ENCODE measurements around the gene ITGB6. TPM values are rescaled to one million over a fixed set of nuclear protein-coding genes. Genes with fewer than 3 reads are reported as not detected.

The ITGB6 gene
- total and polyA plus RNA-seq, 7 donors, result 2.1 to 24.3 (median 4.8) TPM

DNA sequence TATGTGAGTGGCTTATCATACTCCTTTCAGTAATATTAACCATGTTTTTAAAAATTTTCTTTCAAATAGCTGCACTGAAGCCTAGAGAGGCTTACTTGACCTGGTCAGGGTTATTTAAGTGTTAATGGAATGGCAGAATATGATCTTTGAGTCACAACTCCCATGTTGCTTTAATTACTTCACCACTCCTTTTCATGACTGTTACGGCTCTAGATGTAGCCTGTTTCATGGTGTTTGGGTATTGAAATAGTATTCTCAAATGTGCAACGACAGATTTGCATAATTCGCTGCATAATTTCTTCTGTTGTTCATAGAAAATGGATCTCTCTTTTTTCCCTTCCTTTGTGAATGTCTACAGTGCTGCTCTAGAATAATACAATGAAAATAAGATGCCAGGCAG lies 86.1 kb downstream of the ITGB6 start:
- Histone ChIP-seq H3K27me3 (ENCODE audit: insufficient read depth in 3 of 3, low read length in 2 of 3) (no peaks in the 10 kb centered on the region), H3K27ac (no peak overlapping the region), H3K36me3 (ENCODE audit: insufficient read depth in 1 of 2, low read depth in 1 of 2) (no peaks in the 10 kb centered on the region), H3K4me1 (peaks cover 4% of the 10 kb centered on the region), H3K4me3 (no peak overlapping the region), H3K9me3 (no peaks in the 10 kb centered on the region)
- TF ChIP-seq, protein P1, sequence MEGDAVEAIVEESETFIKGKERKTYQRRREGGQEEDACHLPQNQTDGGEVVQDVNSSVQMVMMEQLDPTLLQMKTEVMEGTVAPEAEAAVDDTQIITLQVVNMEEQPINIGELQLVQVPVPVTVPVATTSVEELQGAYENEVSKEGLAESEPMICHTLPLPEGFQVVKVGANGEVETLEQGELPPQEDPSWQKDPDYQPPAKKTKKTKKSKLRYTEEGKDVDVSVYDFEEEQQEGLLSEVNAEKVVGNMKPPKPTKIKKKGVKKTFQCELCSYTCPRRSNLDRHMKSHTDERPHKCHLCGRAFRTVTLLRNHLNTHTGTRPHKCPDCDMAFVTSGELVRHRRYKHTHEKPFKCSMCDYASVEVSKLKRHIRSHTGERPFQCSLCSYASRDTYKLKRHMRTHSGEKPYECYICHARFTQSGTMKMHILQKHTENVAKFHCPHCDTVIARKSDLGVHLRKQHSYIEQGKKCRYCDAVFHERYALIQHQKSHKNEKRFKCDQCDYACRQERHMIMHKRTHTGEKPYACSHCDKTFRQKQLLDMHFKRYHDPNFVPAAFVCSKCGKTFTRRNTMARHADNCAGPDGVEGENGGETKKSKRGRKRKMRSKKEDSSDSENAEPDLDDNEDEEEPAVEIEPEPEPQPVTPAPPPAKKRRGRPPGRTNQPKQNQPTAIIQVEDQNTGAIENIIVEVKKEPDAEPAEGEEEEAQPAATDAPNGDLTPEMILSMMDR (IDR thresholded peaks at IDR 0.05), result no peak
- DNase-seq, result no peak
- intact Hi-C loops (cut with DNase I), result loop anchor here in 1 of 2 donors (5.0 kb wide), 1 partner anchor 158 kb away; no protein-coding TSS in a partner anchor
- WGBS, 3 donors, result 84 to 88% (median 87%) methylated on average over 3 of the region's 3 CpGs
- no peak for ATAC-seq

DNA sequence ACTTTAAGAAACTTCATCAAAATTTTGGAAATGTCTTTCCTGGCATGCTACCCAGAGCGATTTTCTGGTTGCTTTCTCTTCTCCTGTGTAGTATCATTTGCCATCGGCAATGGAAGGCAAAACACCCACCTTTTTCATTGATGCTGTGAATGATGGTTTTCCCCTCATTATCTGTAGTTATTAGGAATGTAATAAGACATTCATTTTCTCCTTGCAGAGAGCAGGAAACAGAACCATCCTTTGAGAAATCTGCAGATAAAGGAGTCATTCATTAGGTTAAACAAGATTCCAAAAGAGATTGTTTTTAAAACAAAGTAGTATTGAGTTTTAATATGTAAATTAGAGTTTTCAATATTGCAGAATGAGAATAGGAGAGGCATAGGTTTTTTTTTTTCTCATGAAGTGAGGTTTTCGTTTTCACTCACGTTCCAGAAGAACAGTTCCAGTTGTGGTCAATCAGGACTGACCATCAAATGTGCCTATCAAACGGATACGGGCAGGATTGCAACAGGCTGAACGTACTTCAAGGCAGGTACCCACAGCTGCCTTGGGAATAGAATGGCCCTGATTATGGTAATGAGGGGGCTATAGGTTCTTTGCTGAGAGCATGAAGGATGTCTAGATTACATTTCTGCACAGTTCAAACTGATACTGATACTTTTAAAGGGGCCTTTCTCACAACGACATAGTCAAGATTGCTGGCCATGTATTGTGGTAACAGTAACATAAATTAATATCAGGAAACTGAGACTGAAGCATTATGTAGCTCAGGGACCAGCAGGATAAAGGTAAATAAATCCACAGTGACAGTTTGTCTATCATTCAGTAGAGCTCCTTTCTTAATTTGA lies 87.9 kb downstream of the ITGB6 start:
- intact Hi-C loops (cut with DNase I), result loop anchor here in 1 of 2 donors (5.0 kb wide), 1 partner anchor 160 kb away; no protein-coding TSS in a partner anchor
- peaks cover 0 to 10% of the 10 kb centered on the region in 2 donors for H3K36me3 ChIP-seq (ENCODE audit: insufficient read depth in 1 of 2, low read depth in 1 of 2)
- WGBS, 3 donors, result 71 to 80% (median 75%) methylated on average over 8 of the region's 8 CpGs
- DNase-seq (no peak), ATAC-seq (no peak)
- no peak overlapping the region for H3K27ac ChIP-seq
- H3K4me3 ChIP-seq, result no peak overlapping the region
- H3K4me1 ChIP-seq, result peaks cover 4% of the 10 kb centered on the region
- no peaks in the 10 kb centered on the region for H3K9me3 ChIP-seq
- no peaks in the 10 kb centered on the region for H3K27me3 ChIP-seq (ENCODE audit: insufficient read depth in 3 of 3, low read length in 2 of 3)
- TF ChIP-seq, protein P1 (IDR thresholded peaks at IDR 0.05), result no peak

DNA sequence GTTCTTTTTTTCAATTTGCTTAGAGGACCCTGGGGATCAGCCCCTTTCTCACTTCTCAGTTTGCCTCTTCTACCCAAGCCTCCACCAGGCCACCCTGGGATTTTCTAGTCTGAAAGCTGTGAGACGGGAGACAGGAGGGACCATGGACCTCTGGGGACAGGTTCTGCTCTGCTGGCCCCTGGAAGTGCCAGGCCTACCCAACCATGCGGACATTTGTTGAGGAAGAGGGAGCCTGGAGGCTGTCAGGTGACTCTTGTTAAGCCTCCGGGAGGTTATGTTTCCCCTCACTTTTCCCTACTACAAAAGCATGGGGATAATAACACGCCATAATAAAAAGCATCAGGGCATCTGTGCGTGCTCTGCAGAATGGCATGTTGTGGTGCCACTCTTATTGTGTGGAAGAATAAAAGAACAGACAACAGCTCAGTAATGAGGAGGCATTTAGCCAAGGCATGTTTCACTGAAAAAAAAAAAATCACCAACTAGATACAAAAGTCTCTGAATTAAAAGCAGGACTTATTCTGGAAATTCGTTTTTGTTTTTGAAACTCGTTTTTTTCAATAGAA lies 89.3 kb downstream of the ITGB6 start:
- ATAC-seq, result peak in 2 of 4 donors; percentile 12 to 24
- no peaks in the 10 kb centered on the region for H3K9me3 ChIP-seq
- 84 to 90% (median 90%) methylated on average over 7 of the region's 7 CpGs for WGBS, 3 donors
- intact Hi-C loops (cut with DNase I), result loop anchor here in 1 of 2 donors (5.0 kb wide), 1 partner anchor 162 kb away; no protein-coding TSS in a partner anchor
- peaks cover 4% of the 10 kb centered on the region for H3K4me1 ChIP-seq
- TF ChIP-seq, protein P1 (IDR thresholded peaks at IDR 0.05), result no peak
- H3K27me3 ChIP-seq (ENCODE audit: insufficient read depth in 3 of 3, low read length in 2 of 3), result no peaks in the 10 kb centered on the region
- no peak overlapping the region for H3K27ac ChIP-seq
- DNase-seq, result no peak
- no peak overlapping the region for H3K4me3 ChIP-seq
- H3K36me3 ChIP-seq (ENCODE audit: insufficient read depth in 1 of 2, low read depth in 1 of 2), result peaks cover 0 to 15% of the 10 kb centered on the region in 2 donors

DNA sequence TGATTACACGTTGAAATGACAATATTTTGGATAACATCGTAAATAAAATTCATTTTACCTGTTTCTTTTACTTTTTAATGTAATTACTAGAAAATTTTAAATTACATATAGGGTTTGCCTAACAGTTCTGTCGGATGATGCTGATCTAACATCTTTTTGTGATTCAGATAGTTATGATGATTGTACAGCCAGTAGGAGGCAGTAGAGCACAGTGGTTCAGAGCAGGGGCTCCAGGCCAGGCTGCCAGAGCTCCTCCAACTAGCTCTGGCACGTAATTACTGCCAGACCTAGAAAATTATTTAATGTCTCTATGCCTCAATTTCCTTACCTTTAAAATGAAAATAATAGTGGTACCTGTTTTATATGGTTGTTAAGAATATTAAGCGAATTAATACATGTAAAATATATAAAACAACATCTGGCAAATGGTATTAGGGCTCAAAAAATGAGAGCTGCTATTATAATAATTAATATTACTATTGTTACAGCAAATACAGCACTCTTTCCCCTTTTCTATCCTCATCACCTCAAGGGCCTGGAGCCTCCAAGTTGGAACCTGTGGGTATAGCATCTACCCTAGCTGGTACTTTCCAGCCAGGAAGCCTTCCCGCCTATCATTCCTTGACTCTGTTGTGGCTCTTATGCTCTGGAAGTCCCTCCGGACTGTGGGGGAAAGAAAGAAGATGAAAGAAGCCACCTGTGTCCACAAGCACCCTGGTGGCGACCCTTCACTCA lies 90.0 kb downstream of the ITGB6 start:
- DNase-seq, result peak; percentile 45 to 70

More for the DNA sequence above, 90.0 kb downstream of the ITGB6 start:
- TF ChIP-seq, protein P1 (IDR thresholded peaks at IDR 0.05), result peak; percentile 87
- WGBS, 3 donors, result 49 to 54% (median 51%) methylated on average over 8 of the region's 8 CpGs
- Histone ChIP-seq H3K27ac (no peak overlapping the region), H3K27me3 (ENCODE audit: insufficient read depth in 3 of 3, low read length in 2 of 3) (no peaks in the 10 kb centered on the region), H3K36me3 (ENCODE audit: insufficient read depth in 1 of 2, low read depth in 1 of 2) (peaks cover 0 to 15% of the 10 kb centered on the region in 2 donors), H3K4me1 (peaks cover 4% of the 10 kb centered on the region), H3K4me3 (no peak overlapping the region), H3K9me3 (no peaks in the 10 kb centered on the region)
- peak; percentile 89 to 98 (median 94) for ATAC-seq
- intact Hi-C loops (cut with DNase I), result loop anchor here in 1 of 2 donors (5.0 kb wide), 2 partner anchors 162 to 882 kb away; no protein-coding TSS in a partner anchor

Measured in psoas muscle (tissue), 8 donors.